ENCODE data around the gene SCD.
"Not testable (repeated sequence)": the region's sequence is repeated elsewhere in the genome, so short reads cannot be mapped to it uniquely, and the experiment has no call there.

The SCD gene

GRCh38 chr10:100357059-100357858 is 10.2 kb downstream of the SCD start:
- in situ Hi-C loops (cut with HindIII; ENCODE audit: low sequenced_read_pairs): no loop called here

- in situ Hi-C loops (cut with HindIII; ENCODE audit: low sequenced_read_pairs): no loop called here
These were observed 12.0 kb downstream of the SCD start for GRCh38 chr10:100359030-100359432.

DNA sequence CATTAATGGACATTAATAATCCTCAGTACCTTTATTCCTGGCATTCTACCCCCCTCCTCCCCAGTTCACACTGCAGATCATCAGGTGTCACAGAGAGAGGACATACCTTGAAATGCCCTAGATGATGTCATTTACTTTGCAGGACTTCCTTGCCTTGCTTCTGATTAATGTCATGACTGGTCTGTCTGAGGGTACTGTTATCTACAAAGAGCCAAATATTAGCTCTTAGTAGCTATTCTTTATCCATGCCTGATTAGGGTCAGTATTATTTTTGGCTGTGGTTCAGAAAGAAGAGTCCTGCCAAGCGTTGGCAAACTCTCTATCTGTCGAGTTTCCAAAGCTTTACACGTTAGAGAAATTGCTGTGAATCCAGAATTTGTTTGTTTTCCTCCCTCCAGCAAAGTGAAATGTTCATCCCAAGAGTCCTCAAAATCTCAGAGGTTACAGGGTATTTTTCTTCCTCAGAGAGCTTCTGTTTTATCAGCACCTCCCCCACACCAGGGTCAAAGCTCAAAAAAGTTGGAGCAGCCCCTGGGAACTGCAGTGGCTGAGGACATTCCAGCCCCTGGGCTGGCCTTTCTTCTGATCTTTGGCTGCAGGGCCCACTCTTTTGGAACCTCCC is 12.6 kb downstream of the SCD start:
- in situ Hi-C loops (cut with HindIII; ENCODE audit: low sequenced_read_pairs): no loop called here

GRCh38 chr10:100360234-100360633 is 13.2 kb downstream of the SCD start:
- in situ Hi-C loops (cut with HindIII; ENCODE audit: low sequenced_read_pairs): no loop called here

DNA sequence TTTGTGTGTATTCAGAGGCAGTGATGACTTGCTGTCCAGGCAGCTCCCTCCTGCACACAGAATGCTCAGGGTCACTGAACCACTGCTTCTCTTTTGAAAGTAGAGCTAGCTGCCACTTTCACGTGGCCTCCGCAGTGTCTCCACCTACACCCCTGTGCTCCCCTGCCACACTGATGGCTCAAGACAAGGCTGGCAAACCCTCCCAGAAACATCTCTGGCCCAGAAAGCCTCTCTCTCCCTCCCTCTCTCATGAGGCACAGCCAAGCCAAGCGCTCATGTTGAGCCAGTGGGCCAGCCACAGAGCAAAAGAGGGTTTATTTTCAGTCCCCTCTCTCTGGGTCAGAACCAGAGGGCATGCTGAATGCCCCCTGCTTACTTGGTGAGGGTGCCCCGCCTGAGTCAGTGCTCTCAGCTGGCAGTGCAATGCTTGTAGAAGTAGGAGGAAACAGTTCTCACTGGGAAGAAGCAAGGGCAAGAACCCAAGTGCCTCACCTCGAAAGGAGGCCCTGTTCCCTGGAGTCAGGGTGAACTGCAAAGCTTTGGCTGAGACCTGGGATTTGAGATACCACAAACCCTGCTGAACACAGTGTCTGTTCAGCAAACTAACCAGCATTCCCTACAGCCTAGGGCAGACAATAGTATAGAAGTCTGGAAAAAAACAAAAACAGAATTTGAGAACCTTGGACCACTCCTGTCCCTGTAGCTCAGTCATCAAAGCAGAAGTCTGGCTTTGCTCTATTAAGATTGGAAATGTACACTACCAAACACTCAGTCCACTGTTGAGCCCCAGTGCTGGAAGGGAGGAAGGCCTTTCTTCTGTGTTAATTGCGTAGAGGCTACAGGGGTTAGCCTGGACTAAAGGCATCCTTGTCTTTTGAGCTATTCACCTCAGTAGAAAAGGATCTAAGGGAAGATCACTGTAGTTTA is 15.8 kb downstream of the SCD start:
- in situ Hi-C loops (cut with HindIII; ENCODE audit: low sequenced_read_pairs): no loop called here

DNA sequence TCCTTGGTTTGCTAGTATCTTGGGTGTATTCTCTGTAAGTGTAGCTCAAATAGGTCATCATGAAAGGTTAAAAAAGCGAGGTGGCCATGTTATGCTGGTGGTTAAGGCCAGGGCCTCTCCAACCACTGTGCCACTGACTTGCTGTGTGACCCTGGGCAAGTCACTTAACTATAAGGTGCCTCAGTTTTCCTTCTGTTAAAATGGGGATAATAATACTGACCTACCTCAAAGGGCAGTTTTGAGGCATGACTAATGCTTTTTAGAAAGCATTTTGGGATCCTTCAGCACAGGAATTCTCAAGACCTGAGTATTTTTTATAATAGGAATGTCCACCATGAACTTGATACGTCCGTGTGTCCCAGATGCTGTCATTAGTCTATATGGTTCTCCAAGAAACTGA is 17.1 kb downstream of the SCD start:
- in situ Hi-C loops (cut with HindIII; ENCODE audit: low sequenced_read_pairs): no loop called here

DNA sequence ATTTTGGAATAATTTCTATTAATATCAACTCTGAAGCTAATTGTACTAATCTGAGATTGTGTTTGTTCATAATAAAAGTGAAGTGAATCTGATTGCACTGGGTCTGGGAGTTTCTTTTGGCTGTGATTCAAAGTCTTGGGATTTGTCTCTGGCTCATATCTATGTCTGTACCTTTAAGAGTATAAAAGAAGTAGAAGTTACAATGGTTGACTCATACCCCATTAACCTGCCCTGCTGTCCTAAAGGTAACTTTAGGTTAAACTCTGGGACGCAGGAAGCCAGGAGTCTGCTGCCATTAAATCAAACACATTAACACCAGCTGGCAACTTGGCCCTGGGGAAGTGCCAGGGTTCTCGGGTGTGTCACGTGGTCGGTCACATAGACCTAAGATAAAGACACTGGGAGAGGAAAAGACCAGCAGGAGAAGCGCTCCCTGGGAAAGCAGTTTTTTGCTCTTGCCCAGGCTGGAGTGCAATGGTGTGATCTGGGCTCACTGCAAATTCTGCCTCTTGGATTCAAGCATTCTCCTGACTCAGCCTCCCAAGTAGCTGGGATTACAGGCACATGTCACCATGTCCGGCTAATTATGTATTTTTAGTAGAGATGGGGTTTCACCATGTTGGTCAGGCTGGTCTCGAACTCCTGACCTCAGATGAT is 17.8 kb downstream of the SCD start:
- in situ Hi-C loops (cut with HindIII; ENCODE audit: low sequenced_read_pairs): no loop called here

DNA sequence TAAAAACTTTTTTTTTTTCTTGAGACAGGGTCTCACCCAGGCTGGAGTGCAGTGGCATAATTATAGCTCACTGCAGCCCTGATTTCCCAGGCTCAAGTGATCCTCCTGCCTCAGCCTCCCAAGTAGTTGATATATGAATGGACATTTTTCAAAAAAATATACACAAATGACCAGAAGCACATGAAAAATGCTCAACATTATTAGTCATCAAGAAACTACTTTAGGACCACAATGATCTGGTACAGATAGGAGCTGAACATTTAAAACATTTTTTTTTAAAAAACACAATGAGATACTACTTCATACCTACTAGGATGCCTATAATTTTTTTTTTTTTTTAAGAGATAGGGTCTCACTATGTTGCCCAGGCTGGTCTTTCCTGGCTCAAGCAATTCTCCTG is 21.7 kb downstream of the SCD start:
- in situ Hi-C loops (cut with HindIII; ENCODE audit: low sequenced_read_pairs): no loop called here

- in situ Hi-C loops (cut with HindIII; ENCODE audit: low sequenced_read_pairs): no loop called here
These were observed 23.9 kb downstream of the SCD start for GRCh38 chr10:100370714-100371481.

GRCh38 chr10:100371482-100372027 is 24.5 kb downstream of the SCD start:
- in situ Hi-C loops (cut with HindIII; ENCODE audit: low sequenced_read_pairs): no loop called here

GRCh38 chr10:100372415-100373297 is 25.6 kb downstream of the SCD start:
- in situ Hi-C loops (cut with HindIII; ENCODE audit: low sequenced_read_pairs): no loop called here

GRCh38 chr10:100373298-100374199 is 26.5 kb downstream of the SCD start:
- in situ Hi-C loops (cut with HindIII; ENCODE audit: low sequenced_read_pairs): no loop called here

DNA sequence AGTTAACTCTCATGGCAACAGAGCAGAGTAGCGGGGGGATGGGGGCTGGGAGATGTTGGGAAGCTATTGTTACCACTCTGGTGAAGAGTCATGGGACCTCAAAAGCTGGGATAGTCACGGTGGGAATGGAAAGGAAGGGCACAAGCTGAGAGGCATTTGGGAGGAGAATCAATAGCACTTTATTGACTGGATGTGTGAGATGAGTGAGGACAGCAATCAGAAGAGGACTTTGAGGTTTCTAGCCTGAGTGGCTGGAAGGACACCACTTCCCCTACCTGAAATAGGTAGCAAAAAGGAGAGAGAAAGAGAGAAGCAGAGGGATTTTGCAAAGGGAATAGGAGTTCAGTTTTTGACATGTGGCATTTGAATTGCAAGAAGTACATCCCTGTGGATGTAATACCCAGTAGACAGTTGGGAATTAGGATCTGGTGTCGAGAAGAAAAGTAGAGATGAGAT is 27.2 kb downstream of the SCD start:
- in situ Hi-C loops (cut with HindIII; ENCODE audit: low sequenced_read_pairs): no loop called here

GRCh38 chr10:100374677-100375353 is 27.8 kb downstream of the SCD start:
- in situ Hi-C loops (cut with HindIII; ENCODE audit: low sequenced_read_pairs): not testable (repeated sequence)

DNA sequence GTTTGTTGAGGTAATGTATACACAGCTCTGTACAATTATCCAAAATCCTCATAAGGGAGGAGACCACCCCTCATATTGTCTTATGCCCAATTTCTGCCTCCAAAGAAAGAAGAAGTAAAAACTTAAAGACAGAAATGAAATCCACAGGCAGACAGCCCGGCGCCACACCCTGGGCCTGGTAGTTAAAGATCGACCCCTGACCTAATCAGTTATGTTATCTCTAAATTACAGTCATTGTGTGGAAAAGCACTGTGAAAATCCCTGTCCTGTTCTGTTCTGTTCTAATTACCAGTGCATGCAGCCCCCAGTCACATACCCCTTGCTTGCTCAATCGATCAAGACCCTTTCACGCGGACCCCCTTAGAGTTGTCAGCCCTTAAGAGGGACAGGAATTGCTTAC is 29.6 kb downstream of the SCD start:
- in situ Hi-C loops (cut with HindIII; ENCODE audit: low sequenced_read_pairs): not testable (repeated sequence)

DNA sequence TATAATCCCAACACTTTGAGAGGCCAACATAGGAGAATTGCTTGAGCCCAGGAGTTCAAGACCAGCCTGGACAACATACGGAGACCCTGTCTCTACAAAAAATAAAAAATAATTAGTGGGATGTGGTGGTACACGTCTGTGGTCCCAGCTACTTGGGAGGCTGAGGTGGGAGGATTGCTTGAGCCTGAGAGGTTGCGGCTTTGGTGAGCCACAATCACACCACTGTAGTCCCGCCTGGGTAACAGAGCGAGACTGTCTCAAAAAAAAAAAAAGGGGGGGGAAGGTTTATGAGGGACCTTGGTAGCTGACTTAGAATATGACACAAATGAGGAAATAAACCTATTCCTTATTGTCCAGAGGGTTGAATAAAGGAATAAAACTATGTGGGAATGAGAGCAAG is 30.8 kb downstream of the SCD start:
- in situ Hi-C loops (cut with HindIII; ENCODE audit: low sequenced_read_pairs): no loop called here

DNA sequence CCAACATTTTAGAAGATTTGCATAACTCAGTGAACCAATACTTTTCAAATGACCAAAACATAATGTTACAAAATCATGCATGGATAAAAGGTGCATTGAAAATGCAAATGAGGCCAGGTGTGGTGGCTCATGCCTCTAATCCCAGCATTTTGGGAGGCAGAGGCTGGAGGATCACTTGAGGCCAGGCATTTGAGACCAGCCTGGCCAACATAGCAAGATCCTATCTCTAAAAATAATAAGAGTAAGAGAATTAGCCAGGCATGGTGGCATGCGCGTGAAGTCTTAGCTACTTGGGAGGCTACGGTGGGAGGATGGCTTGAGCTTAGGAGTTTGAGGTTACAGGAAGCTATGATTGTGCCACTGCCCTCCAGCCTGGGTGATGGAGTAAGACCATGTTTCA is 33.4 kb downstream of the SCD start:
- in situ Hi-C loops (cut with HindIII; ENCODE audit: low sequenced_read_pairs): no loop called here
